Neural cell (in vitro differentiated cells): ENCODE data around the gene HOXA4. TPM values are rescaled to one million over a fixed set of nuclear protein-coding genes. Genes with fewer than 3 reads are reported as not detected.

ENCODE experiments used
- H2AFZ ChIP-seq: fragments of 200-600, 300-800 bp; sonication (generic), shearing (Covaris generic); 2 replicates; pipeline ENCODE4 v1.6.0; 2014; ENCODE audit warnings: low read depth, mild to moderate bottlenecking, antibody characterized with exemption, low read length, moderate library complexity
- H3F3A ChIP-seq: fragments of 200-600 bp; shearing (Covaris generic); 2 replicates; pipeline ENCODE4 v1.6.1; 2016; ENCODE audit warnings: mild to moderate bottlenecking, moderate library complexity, mixed read lengths, antibody characterized with exemption, low read length; ENCODE audit not compliant: insufficient read depth, poor library complexity, severe bottlenecking
- H3K27ac ChIP-seq: fragments of 200-600, 300-800 bp; sonication (generic), shearing (Covaris generic); 2 replicates; pipeline ENCODE4 v1.5.1; 2014; ENCODE audit warnings: mild to moderate bottlenecking, low read length, moderate library complexity
- H3K27me3 ChIP-seq: fragments of 300-800, 200-600 bp; sonication (generic), shearing (Covaris generic); 2 replicates; pipeline ENCODE4 v1.6.0; 2014; ENCODE audit warnings: mild to moderate bottlenecking, low read depth, low read length, moderate library complexity; ENCODE audit not compliant: insufficient read depth
- H3K36me3 ChIP-seq: fragments of 300-800, 200-600 bp; sonication (generic), shearing (Covaris generic); 2 replicates; pipeline ENCODE4 v1.5.1; 2014; ENCODE audit warnings: mild to moderate bottlenecking, antibody characterized with exemption, low read length, moderate library complexity; ENCODE audit not compliant: insufficient read depth
- H3K4me2 ChIP-seq: fragments of 300-800, 200-600 bp; sonication (generic), shearing (Covaris generic); 2 replicates; pipeline ENCODE4 v1.6.0; 2014; ENCODE audit warnings: mild to moderate bottlenecking, low read length
- H3K4me3 ChIP-seq: fragments of 300-800, 200-600 bp; sonication (generic), shearing (Covaris generic); 2 replicates; pipeline ENCODE4 v1.5.1; 2014; ENCODE audit warnings: mild to moderate bottlenecking, low read length, moderate library complexity
- H3K79me2 ChIP-seq: fragments of 200-600 bp; shearing (Covaris generic); replicated peaks from 2 replicates; pipeline ENCODE4 v1.6.0; 2014; ENCODE audit warnings: mild to moderate bottlenecking, low read length, moderate library complexity; ENCODE audit not compliant: insufficient read depth
- H3K9ac ChIP-seq: fragments of 300-800, 200-600 bp; sonication (generic), shearing (Covaris generic); 2 replicates; pipeline ENCODE4 v1.6.1; 2016; ENCODE audit warnings: mild to moderate bottlenecking, low read length, mixed read lengths
- H3K9me2 ChIP-seq: fragments of 200-600 bp; shearing (Covaris generic); 2 replicates; pipeline ENCODE4 v1.6.1; 2016; ENCODE audit warnings: mild to moderate bottlenecking, low read length, mixed read lengths; ENCODE audit not compliant: insufficient read depth
- H3K9me3 ChIP-seq: fragments of 200-600, 300-800 bp; sonication (generic), shearing (Covaris generic); 2 replicates; pipeline ENCODE4 v1.6.1; 2016; ENCODE audit warnings: mild to moderate bottlenecking, mixed run types, low read length, moderate library complexity, mixed read lengths
- H4K20me1 ChIP-seq: fragments of 200-600 bp; shearing (Covaris generic); 2 replicates; pipeline ENCODE4 v1.6.1; 2016; ENCODE audit warnings: mild to moderate bottlenecking, mixed run types; ENCODE audit not compliant: insufficient read depth
- CTCF ChIP-seq: fragments of 450-650 bp; IDR thresholded peaks from 2 replicates; pipeline ENCODE4 v1.5.1; 2014; ENCODE audit warnings: antibody characterized with exemption, mild to moderate bottlenecking, moderate library complexity; ENCODE audit not compliant: poor library complexity, severe bottlenecking
- EP300 ChIP-seq: fragments of 450-650 bp; conservative IDR thresholded peaks from 2 replicates; pipeline ENCODE4 v1.6.1; 2014; ENCODE audit warnings: antibody characterized with exemption, mild to moderate bottlenecking, moderate library complexity; ENCODE audit not compliant: poor library complexity, severe bottlenecking
- MXI1 ChIP-seq: fragments of 450-650 bp; conservative IDR thresholded peaks from 2 replicates; pipeline ENCODE4 v1.6.1; 2014; ENCODE audit warnings: antibody characterized with exemption, mild to moderate bottlenecking; ENCODE audit not compliant: poor library complexity, severe bottlenecking
- POLR2AphosphoS5 ChIP-seq: IDR thresholded peaks from 2 replicates; pipeline ENCODE4 v1.6.1; 2012
- REST ChIP-seq: IDR thresholded peaks from 2 replicates; pipeline ENCODE4 v1.6.1; 2012; ENCODE audit warnings: borderline replicate concordance
- SMC3 ChIP-seq: fragments of 450-650 bp; conservative IDR thresholded peaks from 2 replicates; pipeline ENCODE4 v1.6.1; 2014; ENCODE audit warnings: antibody characterized with exemption, mild to moderate bottlenecking, moderate library complexity; ENCODE audit not compliant: poor library complexity
- TAF1 ChIP-seq: IDR thresholded peaks from 2 replicates; pipeline ENCODE4 v1.6.1; 2012; ENCODE audit warnings: low read depth
- polyA plus RNA-seq: library from polyadenylated mRNA; depleted of rRNA; stranded (reverse); fragments of >200 nt; gene quantifications from 2 replicates; pipeline ENCODE4 v1.2.3, GENCODE V29; 2014

The HOXA4 gene
- polyA plus RNA-seq, 1 donor from 2014 or later, result not detected

- Histone ChIP-seq H3K79me2 (no peaks in the 10 kb centered on the region), H2AFZ (no peak overlapping the region), H3K9ac (no peak overlapping the region), H3K4me3 (no peak overlapping the region), H3F3A (no peaks in the 10 kb centered on the region), H4K20me1 (no peaks in the 10 kb centered on the region), H3K4me2 (no peak overlapping the region), H3K36me3 (no peaks in the 10 kb centered on the region), H3K9me3 (peaks cover 25% of the 10 kb centered on the region), H3K27me3 (peaks cover 100% of the 10 kb centered on the region), H3K9me2 (no peaks in the 10 kb centered on the region), H3K27ac (no peak overlapping the region)
- TF ChIP-seq CTCF, result no peak
Observed at GRCh38 chr7:27167916-27168264, 37.3 kb upstream of the HOXA4 start.

GRCh38 chr7:27166531-27167505 lies 36.3 kb upstream of the HOXA4 start:
- Histone ChIP-seq H3K27ac (no peak overlapping the region), H3K4me2 (no peak overlapping the region), H2AFZ (no peak overlapping the region), H3K36me3 (no peaks in the 10 kb centered on the region), H4K20me1 (no peaks in the 10 kb centered on the region), H3K4me3 (no peak overlapping the region), H3K27me3 (peaks cover 100% of the 10 kb centered on the region), H3K79me2 (no peaks in the 10 kb centered on the region), H3K9me2 (no peaks in the 10 kb centered on the region), H3F3A (no peaks in the 10 kb centered on the region), H3K9ac (no peak overlapping the region), H3K9me3 (peaks cover 18% of the 10 kb centered on the region)
- TF ChIP-seq SMC3 (no peak), REST (no peak), POLR2AphosphoS5 (no peak), CTCF (no peak), MXI1 (no peak), EP300 (no peak), TAF1 (no peak)
